Hematopoietic multipotent progenitor cell (in vitro differentiated cells): Measurements from ENCODE around the gene MAN2B2. TPM values are rescaled to one million over a fixed set of nuclear protein-coding genes. Genes with fewer than 3 reads are reported as not detected.
"Not testable (repeated sequence)": the region's sequence is repeated elsewhere in the genome, so short reads cannot be mapped to it uniquely, and the experiment has no call there.

Experiments
- DNase-seq, 3 donors: peaks; one replicate each; pipeline ENCODE4 v3.0.0-alpha.2; 2011 to 2015; ENCODE audit warnings: low read depth in 2 of 3, low spot score in 2 of 3
- total RNA-seq: library from RNA; depleted of rRNA; stranded (reverse); fragments of >200 nt; gene quantifications from one replicate; pipeline ENCODE4 v1.2.3, GENCODE V29; 2012

The MAN2B2 gene
- total RNA-seq, 1 donor, result 39.6 TPM

DNA sequence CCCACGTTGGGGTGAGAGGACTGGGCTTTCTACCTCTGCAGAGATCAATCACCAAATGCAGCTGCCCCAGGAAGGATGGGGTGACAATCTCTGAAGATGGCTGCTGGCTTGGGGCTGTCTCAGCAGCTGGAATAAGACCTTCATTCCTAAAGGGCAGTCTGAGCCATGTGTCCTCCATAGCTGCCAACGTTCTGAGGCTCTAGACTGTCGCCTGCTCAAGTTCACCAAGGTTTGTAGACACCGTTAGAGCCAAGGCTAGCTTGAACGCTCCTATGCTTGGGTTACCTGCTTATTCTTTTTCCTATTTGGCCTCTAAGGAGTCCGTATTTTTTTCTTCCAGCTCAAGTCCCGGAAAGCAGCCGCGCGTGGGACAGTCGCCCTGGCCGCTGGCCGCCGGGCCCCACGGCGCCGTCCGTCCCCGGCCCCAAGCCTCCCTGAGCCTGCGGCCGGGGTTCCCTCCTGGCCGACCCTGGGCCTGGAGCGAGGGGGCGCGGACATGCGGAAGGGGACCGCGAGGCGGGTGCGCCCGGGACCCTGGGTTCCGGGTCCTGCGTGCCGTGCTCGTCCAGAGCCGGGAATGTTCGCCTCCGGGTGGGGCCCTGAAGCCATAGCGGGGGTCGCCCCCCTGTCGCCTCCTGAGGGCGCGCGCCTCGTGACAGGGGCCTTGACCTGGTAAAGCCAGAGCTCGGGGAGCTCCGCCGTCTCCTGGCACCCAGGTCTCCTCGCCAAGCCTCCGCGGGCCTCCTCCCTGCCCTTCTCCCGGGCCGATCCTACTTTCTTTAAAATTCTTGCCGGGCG, 88.8 kb downstream of the MAN2B2 start:
- no peak for DNase-seq

DNA sequence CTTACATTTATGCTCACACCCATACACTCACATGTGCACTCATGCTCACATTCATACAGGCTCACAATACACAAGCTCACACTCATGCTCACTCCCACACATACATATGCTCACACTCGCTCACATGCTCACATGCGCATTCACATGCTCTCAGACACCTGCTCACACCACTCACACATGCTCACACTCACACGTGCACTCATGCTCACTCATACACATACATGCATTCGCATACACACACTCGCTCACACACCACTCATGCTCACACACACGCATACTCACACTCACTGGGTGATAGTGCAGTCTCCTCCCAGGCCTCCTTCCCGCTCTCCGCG, 90.3 kb downstream of the MAN2B2 start:
- DNase-seq, result no peak

DNA sequence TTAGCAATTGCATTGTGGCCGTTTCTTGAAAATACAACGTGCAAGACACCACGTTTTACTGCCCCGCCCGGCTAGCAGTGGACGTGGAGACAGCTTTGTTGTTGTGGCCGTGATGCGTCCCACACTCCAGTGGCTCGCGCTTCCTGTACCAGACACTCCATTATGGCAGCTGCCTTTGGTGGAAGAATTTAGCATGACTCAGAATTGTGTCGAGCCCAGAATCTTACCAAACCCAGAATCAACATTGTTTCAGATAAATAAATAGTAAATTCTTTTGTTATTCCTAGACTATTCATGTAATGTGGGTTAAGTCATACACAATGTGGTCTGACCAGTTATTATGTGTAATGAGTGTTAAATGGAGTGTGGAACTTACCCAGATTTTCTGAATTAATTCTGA, 93.4 kb downstream of the MAN2B2 start:
- DNase-seq, result no peak

DNA sequence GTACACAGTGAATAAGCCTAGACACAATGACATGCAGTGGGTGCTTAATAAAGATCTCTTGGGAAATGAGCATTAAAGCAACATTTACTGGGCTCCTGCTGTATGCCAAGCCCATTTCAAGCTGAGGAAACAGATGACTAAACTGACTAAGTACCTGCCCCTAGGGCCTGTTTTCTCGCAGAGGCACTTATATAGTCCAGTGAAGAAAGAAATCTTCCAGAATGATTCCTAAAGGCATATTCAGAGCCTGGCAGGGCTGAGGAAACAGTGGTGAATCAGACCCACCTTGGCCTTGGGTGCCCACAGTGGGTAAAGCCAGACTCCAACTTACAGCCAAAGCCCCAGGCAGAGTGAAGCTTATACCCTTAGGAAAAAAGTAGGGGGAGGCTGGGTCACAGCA, 96.7 kb downstream of the MAN2B2 start:
- no peak for DNase-seq

DNA sequence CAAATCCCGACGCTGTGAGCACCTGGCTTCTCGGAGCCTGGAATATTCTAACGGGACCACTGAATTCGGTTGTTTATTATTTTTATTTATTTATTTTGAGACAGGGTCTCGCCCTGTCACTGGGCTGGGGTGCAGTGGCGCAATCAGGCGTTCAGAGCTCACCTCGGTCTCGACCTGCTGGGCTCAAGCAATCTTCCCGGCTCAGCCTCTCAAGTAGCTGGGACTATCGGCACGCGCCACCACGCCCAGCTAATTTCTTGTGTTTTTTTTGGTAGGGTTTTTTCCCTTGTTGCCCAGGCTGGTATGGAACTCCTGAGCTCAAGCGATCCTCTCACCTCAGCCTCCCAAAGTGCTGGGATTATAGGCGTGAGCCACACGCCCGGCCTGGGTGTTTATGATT, 97.1 kb downstream of the MAN2B2 start:
- no peak for DNase-seq

DNA sequence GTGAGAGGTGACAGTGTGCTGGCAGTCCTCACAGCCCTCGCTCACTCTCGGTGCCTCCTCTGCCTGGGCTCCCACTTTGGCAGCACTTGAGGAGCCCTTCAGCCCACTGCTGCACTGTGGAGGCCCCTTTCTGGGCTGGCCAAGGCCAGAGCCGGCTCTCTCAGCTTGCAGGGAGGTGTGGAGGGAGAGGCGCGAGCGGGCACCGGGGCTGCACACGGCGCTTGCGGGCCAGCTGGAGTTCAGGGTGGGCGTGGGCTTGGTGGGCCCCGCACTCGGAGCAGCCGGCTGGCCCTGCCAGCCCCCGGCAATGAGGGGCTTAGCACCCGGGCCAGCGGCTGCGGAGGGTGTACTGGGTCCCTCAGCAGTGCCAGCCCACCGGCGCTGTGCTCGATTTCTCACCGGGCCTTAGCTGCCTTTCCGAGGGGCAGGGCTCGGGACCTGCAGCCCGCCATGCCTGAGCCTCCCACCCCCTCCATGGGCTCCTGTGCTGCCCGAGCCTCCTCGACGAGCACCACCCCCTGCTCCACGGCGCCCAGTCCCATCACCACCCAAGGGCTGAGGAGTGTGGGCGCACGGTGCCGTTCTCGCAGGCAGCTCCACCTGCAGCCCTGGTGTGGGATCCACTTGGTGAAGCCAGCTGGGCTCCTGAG, 97.7 kb downstream of the MAN2B2 start:
- DNase-seq, result not testable (repeated sequence)

Other genes starting within 250 kb of the MAN2B2 start
- gene PPP2R2C, start 102.6 kb upstream of the MAN2B2 start, total RNA-seq, result under 0.01 TPM
- gene MRFAP1, start 65.5 kb downstream of the MAN2B2 start, total RNA-seq, result 80.0 TPM
- 0.27 TPM for gene S100P, start 118.7 kb downstream of the MAN2B2 start, total RNA-seq
- 25.0 TPM for gene MRFAP1L1, start 134.7 kb downstream of the MAN2B2 start, total RNA-seq
- gene BLOC1S4, start 141.0 kb downstream of the MAN2B2 start, total RNA-seq, result 22.9 TPM
- 10.8 TPM for gene KIAA0232, start 207.5 kb downstream of the MAN2B2 start, total RNA-seq